H1 (cell line): ENCODE data around the gene SLC24A4. TPM values are rescaled to one million over a fixed set of nuclear protein-coding genes. Genes with fewer than 3 reads are reported as not detected.

Source experiments
- CTCF ChIA-PET: fragments of 300-600 bp; sonication (Branson Sonifier 250); formaldehyde crosslinking; loops from one replicate; lab custom pipeline; 2021; ENCODE audit not compliant: partially characterized antibody; lab: Charles Lee
- POLR2A ChIA-PET: fragments of 300-600 bp; sonication (Branson Sonifier 250); formaldehyde crosslinking; loops from one replicate; lab custom pipeline; 2021; ENCODE audit warnings: inconsistent platforms; ENCODE audit not compliant: partially characterized antibody; lab: Charles Lee
- DNase-seq, 2 experiments: peaks; one replicate each; pipeline versions ENCODE4 v3.0.0 to v3.0.0-alpha.2; 2010 to 2022; ENCODE audit warnings: low spot score in 2 of 2, low read depth in 1 of 2, mixed read lengths in 1 of 2
- FAIRE-seq: peaks from 2 replicates; lab custom pipeline; 2011; peaks lifted over from hg19 to GRCh38; lab: Jason Lieb, UNC
- H2AFZ ChIP-seq: 2 replicates; pipeline ENCODE4 v1.8.1; 2012; ENCODE audit warnings: low read length, inconsistent platforms
- H2AK5ac ChIP-seq: 2 replicates; pipeline ENCODE4 v1.6.1; 2013; ENCODE audit warnings: low read depth, low read length
- H2BK120ac ChIP-seq: replicated peaks from 2 replicates; pipeline ENCODE3; 2013; ENCODE audit warnings: low read depth, low read length, inconsistent platforms
- H2BK12ac ChIP-seq: 2 replicates; pipeline ENCODE4 v1.6.1; 2013; ENCODE audit warnings: low read depth, low read length
- H2BK15ac ChIP-seq: 2 replicates; pipeline ENCODE4 v1.6.1; 2013; ENCODE audit warnings: low read length
- H2BK20ac ChIP-seq: 2 replicates; pipeline ENCODE4 v1.6.1; 2013; ENCODE audit warnings: low read length
- H2BK5ac ChIP-seq: 2 replicates; pipeline ENCODE4 v1.6.1; 2013; ENCODE audit warnings: low read depth, low read length
- H3K14ac ChIP-seq: 2 replicates; pipeline ENCODE4 v1.6.1; 2013; ENCODE audit warnings: inconsistent platforms; ENCODE audit not compliant: insufficient read length
- H3K18ac ChIP-seq: 2 replicates; pipeline ENCODE4 v1.6.1; 2013; ENCODE audit warnings: low read length; ENCODE audit errors: extremely low read depth
- H3K23ac ChIP-seq: 2 replicates; pipeline ENCODE4 v1.6.1; 2013; ENCODE audit warnings: inconsistent platforms; ENCODE audit not compliant: insufficient read length
- H3K23me2 ChIP-seq: 2 replicates; pipeline ENCODE4 v1.6.1; 2013; ENCODE audit warnings: low read depth, low read length
- H3K27ac ChIP-seq: 2 replicates; pipeline ENCODE4 v1.6.1; 2011; ENCODE audit warnings: low read depth, low read length, inconsistent platforms
- H3K27me3 ChIP-seq, 4 experiments: replicated peaks in 1 of 4; 1 replicate in 1 of 4; 2 replicates in 3 of 4; pipeline versions ENCODE4 v1.6.1 to v1.8.1; 2011 to 2013; ENCODE audit warnings: low read length in 3 of 4, mild to moderate bottlenecking in 3 of 4, inconsistent platforms in 2 of 4, mixed read lengths in 2 of 4, moderate library complexity in 1 of 4; ENCODE audit not compliant: control insufficient read depth in 3 of 4, insufficient read depth in 3 of 4; ENCODE audit errors: extremely low read depth in 1 of 4
- H3K36me3 ChIP-seq, 4 experiments: 2 replicates each; pipeline versions ENCODE4 v1.6.1 to v1.8.1; 2011 to 2013; ENCODE audit warnings: mild to moderate bottlenecking in 4 of 4, low read length in 3 of 4, moderate library complexity in 2 of 4, control low read depth in 1 of 4, inconsistent platforms in 1 of 4; ENCODE audit not compliant: insufficient read depth in 4 of 4, control insufficient read depth in 2 of 4
- H3K4ac ChIP-seq: replicated peaks from 2 replicates; pipeline ENCODE3; 2013; ENCODE audit warnings: low read length, low read depth, mixed read lengths, inconsistent platforms; ENCODE audit not compliant: insufficient read length
- H3K4me1 ChIP-seq, 4 experiments: replicated peaks in 1 of 4; 1 replicate in 1 of 4; 2 replicates in 3 of 4; pipeline versions ENCODE4 v1.6.1 to v1.8.1; 2011 to 2013; ENCODE audit warnings: low read length in 3 of 4, inconsistent platforms in 2 of 4, mixed read lengths in 1 of 4; ENCODE audit not compliant: insufficient read depth in 4 of 4, control insufficient read depth in 3 of 4
- H3K4me2 ChIP-seq, 2 experiments: 2 replicates each; pipeline versions ENCODE4 v1.6.1 to v1.8.1; 2011 to 2013; ENCODE audit warnings: low read depth in 2 of 2, low read length in 2 of 2, control low read depth in 1 of 2, inconsistent platforms in 1 of 2, mild to moderate bottlenecking in 1 of 2; ENCODE audit not compliant: insufficient read depth in 1 of 2
- H3K4me3 ChIP-seq, 4 experiments: fragments of 200-600, 300-600 bp in 1 of 4; sonication (generic), shearing (Covaris generic), sonication (Bioruptor Twin) in 1 of 4; 2 replicates each; pipeline versions ENCODE4 v1.5.1 to v1.8.1; 2011 to 2016; ENCODE audit warnings: low read length in 4 of 4, low read depth in 3 of 4, control low read depth in 2 of 4, inconsistent platforms in 2 of 4, mild to moderate bottlenecking in 2 of 4, mixed read lengths in 1 of 4, moderate library complexity in 1 of 4; ENCODE audit not compliant: insufficient read depth in 2 of 4; ENCODE audit errors: extremely low read depth in 1 of 4
- H3K56ac ChIP-seq: replicated peaks from 2 replicates; pipeline ENCODE3; 2013; ENCODE audit warnings: low read depth, mild to moderate bottlenecking, mixed read lengths, low read length, inconsistent platforms; ENCODE audit not compliant: insufficient read length
- H3K79me1 ChIP-seq: 2 replicates; pipeline ENCODE4 v1.6.1; 2013; ENCODE audit warnings: low read depth, low read length, control low read depth
- H3K79me2 ChIP-seq, 2 experiments: 2 replicates each; pipeline versions ENCODE4 v1.6.1 to v1.8.1; 2012 to 2013; ENCODE audit warnings: low read length in 2 of 2, mild to moderate bottlenecking in 2 of 2, inconsistent platforms in 1 of 2; ENCODE audit not compliant: insufficient read depth in 2 of 2, control insufficient read depth in 1 of 2
- H3K9ac ChIP-seq, 4 experiments: replicated peaks in 1 of 4; 1 replicate in 1 of 4; 2 replicates in 3 of 4; pipeline versions ENCODE4 v1.6.1 to v1.8.1; 2011 to 2013; ENCODE audit warnings: low read depth in 3 of 4, low read length in 3 of 4, control low read depth in 2 of 4, mild to moderate bottlenecking in 2 of 4, moderate library complexity in 2 of 4, inconsistent platforms in 1 of 4; ENCODE audit errors: extremely low read depth in 1 of 4
- H3K9me3 ChIP-seq, 2 experiments: 2 replicates each; pipeline versions ENCODE4 v1.6.1 to v1.8.1; 2012 to 2013; ENCODE audit warnings: mild to moderate bottlenecking in 2 of 2, moderate library complexity in 2 of 2, control low read depth in 1 of 2, inconsistent platforms in 1 of 2, low read depth in 1 of 2, low read length in 1 of 2, mixed read lengths in 1 of 2; ENCODE audit not compliant: insufficient read depth in 2 of 2
- H4K20me1 ChIP-seq, 2 experiments: replicated peaks in 1 of 2; 2 replicates each; pipeline versions ENCODE3 to v1.8.1; 2011 to 2013; ENCODE audit warnings: inconsistent platforms in 2 of 2, low read length in 2 of 2, mild to moderate bottlenecking in 1 of 2; ENCODE audit not compliant: insufficient read depth in 2 of 2, control insufficient read depth in 1 of 2
- H4K5ac ChIP-seq: 2 replicates; pipeline ENCODE4 v1.6.1; 2013; ENCODE audit warnings: low read length, low read depth, mixed read lengths, inconsistent platforms; ENCODE audit not compliant: insufficient read length
- H4K8ac ChIP-seq: 2 replicates; pipeline ENCODE4 v1.8.0; 2013; ENCODE audit warnings: mild to moderate bottlenecking, moderate library complexity, low read length, inconsistent platforms; ENCODE audit not compliant: insufficient read depth; ENCODE audit errors: extremely low read depth
- H4K91ac ChIP-seq: replicated peaks from 2 replicates; pipeline ENCODE3; 2013; ENCODE audit warnings: low read length, mixed read lengths, inconsistent platforms; ENCODE audit not compliant: insufficient read length
- TBP ChIP-seq: IDR thresholded peaks from 2 replicates; pipeline ENCODE4 v1.6.1; 2011; ENCODE audit warnings: low read depth, low read length, improper control_type of control experiment
- YY1 ChIP-seq: IDR thresholded peaks from 2 replicates; pipeline ENCODE4 v1.6.1; 2011; ENCODE audit warnings: low read depth, mild to moderate bottlenecking, low read length
- WGBS, 2 experiments: shearing (Covaris generic) in 1 of 2; methylation state at CpG; one replicate each; pipeline versions ENCODE4 v1.1.6 to v1.1.7; 2013 to 2015; ENCODE audit warnings: low lambda C conversion rate in 2 of 2, mixed read lengths in 2 of 2, inconsistent platforms in 1 of 2, low coverage in 1 of 2, missing lambda C conversion rate in 1 of 2; ENCODE audit not compliant: insufficient replicate concordance in 2 of 2, insufficient coverage in 1 of 2, insufficient read length in 1 of 2; ENCODE audit errors: extremely low coverage in 1 of 2, missing lambda C conversion rate in 1 of 2; 5-methylcytosine and 5-hydroxymethylcytosine counted together
- polyA plus RNA-seq, 7 experiments: library from polyadenylated mRNA; depleted of rRNA in 3 of 7; stranded (reverse) in 5 of 7; unstranded in 2 of 7; fragments of >200 nt in 5 of 7; fragments of 200-250 nt in 2 of 7; gene quantifications; 1 replicate in 5 of 7; 2 replicates in 1 of 7; 4 replicates in 1 of 7; pipeline versions ENCODE4 v1.2.1 to v1.2.3, GENCODE V29; 2011 to 2013; ENCODE audit warnings: missing spikeins in 2 of 7, mixed read lengths in 2 of 7
- total RNA-seq: library from RNA; stranded (reverse); fragmentation: NEBNext Ultra II Directional; extraction: Animal tissue kit (Norgen Biotek cat#: 25700); gene quantifications from 2 replicates; pipeline ENCODE4 v1.2.1, GENCODE V29; 2021

Gene SLC24A4
- total and polyA plus RNA-seq, 2 of the 8 experiments (the other 6 are each of a cell fraction or from before 2014, with no cell fraction given), result 0.27 to 0.89 TPM

DNA sequence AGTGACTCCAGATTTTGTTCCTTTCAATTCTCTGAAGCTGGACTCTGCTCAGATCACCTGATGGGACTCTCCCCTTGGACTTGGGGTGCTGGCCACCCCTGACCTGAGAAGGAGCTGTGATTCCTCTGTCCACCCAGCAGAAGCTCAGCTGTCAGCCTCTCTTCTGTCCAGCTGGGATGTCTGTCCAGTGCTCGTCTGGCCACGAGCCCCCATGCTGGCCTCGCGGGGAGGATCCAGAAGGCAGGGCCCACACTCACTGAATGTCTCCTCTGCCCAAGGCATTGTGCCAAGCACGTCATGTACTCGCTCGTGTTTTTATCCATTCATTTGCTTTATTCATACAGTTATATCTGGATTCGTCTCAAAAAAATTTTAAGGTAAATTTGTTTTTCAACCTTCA is 14.2 kb upstream of the SLC24A4 start:
- Histone ChIP-seq H4K20me1 (no peaks in the 10 kb centered on the region), H2BK12ac (no peak overlapping the region), H2BK20ac (no peak overlapping the region), H2AFZ (no peak overlapping the region), H3K27ac (no peak overlapping the region), H3K79me2 (no peaks in the 10 kb centered on the region), H3K9me3 (no peaks in the 10 kb centered on the region), H3K18ac (no peak overlapping the region), H4K91ac (no peak overlapping the region), H2BK5ac (no peak overlapping the region), H3K23ac (no peak overlapping the region), H4K8ac (no peak overlapping the region), H3K4me1 (no peaks in the 10 kb centered on the region), H4K5ac (no peak overlapping the region), H3K9ac (no peak overlapping the region), H3K27me3 (no peaks in the 10 kb centered on the region), H3K4ac (no peak overlapping the region), H3K4me2 (no peak overlapping the region), H3K79me1 (no peaks in the 10 kb centered on the region; the same call in 1 of the 2 replicates), H2AK5ac (no peak overlapping the region), H3K4me3 (no peak overlapping the region), H2BK15ac (no peak overlapping the region), H3K36me3 (no peaks in the 10 kb centered on the region), H3K56ac (no peak overlapping the region), H3K23me2 (no peaks in the 10 kb centered on the region), H3K14ac (no peak overlapping the region), H2BK120ac (no peak overlapping the region)
- WGBS, 2 experiments, result 91% methylated on average over 7 of the region's 8 CpGs; no CpG with 5 or more reads in 1 of the 2 experiments
- FAIRE-seq, result no peak
- POLR2A ChIA-PET, result no interaction called here
- no peak for DNase-seq
- CTCF ChIA-PET, result interaction anchor here (1.3 to 2.5 kb wide), 2 partner anchors 9 to 44 kb away, joined by 3 to 5 read pairs; no protein-coding TSS in a partner anchor
- no peak for TF ChIP-seq YY1
- TF ChIP-seq TBP, result no peak
